ENCODE results near the gene PTPRD. TPM values are rescaled to one million over a fixed set of nuclear protein-coding genes. Genes with fewer than 3 reads are reported as not detected.

PTPRD gene
- total RNA-seq, 1 donor = 0.52 TPM

DNA sequence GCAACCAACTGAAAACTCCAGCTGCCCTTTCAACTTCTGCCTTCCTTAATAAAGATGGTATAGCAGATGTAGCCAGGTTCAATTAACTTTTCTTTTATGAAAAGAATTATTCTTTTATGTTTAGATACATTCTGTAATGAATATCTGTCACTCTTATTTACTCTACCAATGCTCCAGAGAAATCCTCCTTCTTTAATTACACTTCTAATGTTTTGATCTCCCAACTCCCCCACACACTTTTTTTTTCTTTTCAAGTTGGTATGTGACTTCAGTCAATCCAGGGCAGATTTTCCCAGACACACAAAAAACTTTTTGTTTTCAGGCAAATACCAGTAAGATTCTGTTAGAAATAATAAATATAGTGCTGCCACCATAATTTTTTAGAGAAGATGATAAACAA, 1813.2 kb downstream of the PTPRD start:
- Histone ChIP-seq H3K4me3 (ENCODE audit: low read length) (no peak overlapping the region), H3K4me1 (ENCODE audit: insufficient read depth, low read length) (no peaks in the 10 kb centered on the region), H3K27me3 (ENCODE audit: insufficient read depth, low read length) (no peaks in the 10 kb centered on the region), H3K9me3 (ENCODE audit: low read depth, low read length) (no peaks in the 10 kb centered on the region)

DNA sequence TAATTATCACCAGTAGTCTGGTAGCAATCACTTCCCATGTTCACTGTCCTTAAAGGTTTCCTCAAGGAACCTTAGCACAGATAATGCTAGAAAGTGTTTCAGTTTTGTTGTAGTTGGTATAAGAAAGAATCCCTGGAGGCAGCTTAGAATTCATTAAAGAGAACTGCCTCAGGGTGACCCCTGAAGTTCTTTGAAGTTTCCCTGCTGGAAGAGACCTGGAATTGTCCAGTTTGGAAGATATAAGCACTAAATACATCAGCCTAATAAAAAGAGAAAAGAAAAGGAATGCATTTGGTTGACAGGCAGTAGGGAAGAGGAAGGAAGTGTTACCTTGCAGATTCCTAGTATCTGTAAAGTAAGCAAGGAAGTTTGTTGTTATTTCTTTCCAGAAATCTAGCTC, 1813.6 kb downstream of the PTPRD start:
- H3K4me3 ChIP-seq (ENCODE audit: low read length) = no peak overlapping the region
- no peaks in the 10 kb centered on the region for H3K9me3 ChIP-seq (ENCODE audit: low read depth, low read length)
- H3K4me1 ChIP-seq (ENCODE audit: insufficient read depth, low read length) = no peaks in the 10 kb centered on the region
- H3K27me3 ChIP-seq (ENCODE audit: insufficient read depth, low read length) = no peaks in the 10 kb centered on the region

DNA sequence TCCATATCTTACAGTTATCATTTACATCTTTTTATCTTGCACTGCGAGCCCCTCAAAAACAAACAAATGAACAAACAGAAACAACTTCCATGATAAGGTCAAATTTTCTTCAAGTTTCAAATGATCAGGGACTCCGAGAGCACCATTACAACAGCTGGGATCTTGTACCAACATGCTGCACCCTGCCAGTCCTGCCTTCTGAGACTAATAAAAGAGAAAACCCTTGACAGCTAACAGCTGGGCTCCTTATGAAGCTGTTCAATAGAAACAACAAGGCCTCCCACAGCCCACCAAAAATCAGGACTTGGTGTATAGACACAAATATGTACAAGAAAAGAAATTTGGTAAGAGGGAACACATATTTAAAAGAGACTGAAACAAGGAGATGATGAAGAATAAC, 1828.0 kb downstream of the PTPRD start:
- H3K4me1 ChIP-seq (ENCODE audit: insufficient read depth, low read length) = no peaks in the 10 kb centered on the region

GRCh38 chr9:8783941-8784340, 1828.9 kb downstream of the PTPRD start:
- no peak overlapping the region for H3K4me3 ChIP-seq (ENCODE audit: low read length)
- no peaks in the 10 kb centered on the region for H3K27me3 ChIP-seq (ENCODE audit: insufficient read depth, low read length)
- H3K4me1 ChIP-seq (ENCODE audit: insufficient read depth, low read length) = no peaks in the 10 kb centered on the region
- no peaks in the 10 kb centered on the region for H3K9me3 ChIP-seq (ENCODE audit: low read depth, low read length)

More for the DNA sequence above, 1828.0 kb downstream of the PTPRD start:
- no peaks in the 10 kb centered on the region for H3K9me3 ChIP-seq (ENCODE audit: low read depth, low read length)
- H3K27me3 ChIP-seq (ENCODE audit: insufficient read depth, low read length) = no peaks in the 10 kb centered on the region
- no peak overlapping the region for H3K4me3 ChIP-seq (ENCODE audit: low read length)

GRCh38 chr9:8782237-8782636, 1830.6 kb downstream of the PTPRD start:
- Histone ChIP-seq H3K4me1 (ENCODE audit: insufficient read depth, low read length) (no peaks in the 10 kb centered on the region), H3K27me3 (ENCODE audit: insufficient read depth, low read length) (no peaks in the 10 kb centered on the region), H3K4me3 (ENCODE audit: low read length) (no peak overlapping the region), H3K9me3 (ENCODE audit: low read depth, low read length) (no peaks in the 10 kb centered on the region)

GRCh38 chr9:8781458-8781857, 1831.3 kb downstream of the PTPRD start:
- H3K27me3 ChIP-seq (ENCODE audit: insufficient read depth, low read length) = no peaks in the 10 kb centered on the region

DNA sequence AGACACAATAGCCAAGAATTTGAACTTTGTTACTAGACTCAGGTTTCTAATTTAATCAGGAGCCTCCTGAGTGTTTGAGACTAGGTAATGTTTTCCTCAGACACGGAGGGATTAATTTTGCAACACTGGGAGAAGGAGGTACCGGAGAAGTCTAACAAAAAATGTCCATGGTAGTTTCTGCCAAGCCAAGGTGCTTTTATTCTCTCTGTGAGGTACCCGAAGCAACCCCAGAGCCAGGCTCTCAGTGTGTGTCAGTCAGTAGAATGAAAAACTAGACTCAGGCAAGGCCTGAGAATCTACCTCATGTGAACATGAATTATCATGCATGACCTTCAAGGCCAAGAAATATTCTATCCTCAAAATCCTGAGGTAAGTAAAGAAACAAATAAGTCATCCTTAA, 1832.4 kb downstream of the PTPRD start:
- Histone ChIP-seq H3K27me3 (ENCODE audit: insufficient read depth, low read length) (no peaks in the 10 kb centered on the region), H3K4me3 (ENCODE audit: low read length) (no peak overlapping the region), H3K9me3 (ENCODE audit: low read depth, low read length) (no peaks in the 10 kb centered on the region), H3K4me1 (ENCODE audit: insufficient read depth, low read length) (no peaks in the 10 kb centered on the region)

More at GRCh38 chr9:8781458-8781857, 1831.3 kb downstream of the PTPRD start:
- no peaks in the 10 kb centered on the region for H3K4me1 ChIP-seq (ENCODE audit: insufficient read depth, low read length)
- no peak overlapping the region for H3K4me3 ChIP-seq (ENCODE audit: low read length)
- no peaks in the 10 kb centered on the region for H3K9me3 ChIP-seq (ENCODE audit: low read depth, low read length)

DNA sequence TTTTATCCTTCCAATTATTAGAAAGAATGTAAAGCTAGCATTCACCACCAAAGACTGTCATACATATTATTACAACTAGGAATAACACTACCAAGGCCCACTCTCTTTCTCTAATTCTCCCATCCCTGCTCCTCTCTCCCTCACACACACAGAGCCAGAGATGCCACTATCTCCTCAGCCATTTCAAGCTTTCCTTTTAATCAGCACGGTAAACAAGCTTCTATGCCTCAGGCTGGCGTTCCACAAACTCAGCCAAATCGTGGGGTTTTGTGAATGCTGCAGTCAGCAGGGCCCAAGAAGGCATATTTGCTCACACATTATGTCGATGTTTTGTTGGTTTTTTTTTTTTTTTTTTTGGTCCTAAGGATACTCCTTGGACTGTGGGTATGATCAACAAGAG, 1833.3 kb downstream of the PTPRD start:
- Histone ChIP-seq H3K9me3 (ENCODE audit: low read depth, low read length) (no peaks in the 10 kb centered on the region), H3K27me3 (ENCODE audit: insufficient read depth, low read length) (no peaks in the 10 kb centered on the region), H3K4me3 (ENCODE audit: low read length) (no peak overlapping the region)

GRCh38 chr9:8778356-8778755, 1834.4 kb downstream of the PTPRD start:
- no peaks in the 10 kb centered on the region for H3K4me1 ChIP-seq (ENCODE audit: insufficient read depth, low read length)
- no peak overlapping the region for H3K4me3 ChIP-seq (ENCODE audit: low read length)
- no peaks in the 10 kb centered on the region for H3K27me3 ChIP-seq (ENCODE audit: insufficient read depth, low read length)
- H3K9me3 ChIP-seq (ENCODE audit: low read depth, low read length) = no peaks in the 10 kb centered on the region

More for the DNA sequence above, 1833.3 kb downstream of the PTPRD start:
- H3K4me1 ChIP-seq (ENCODE audit: insufficient read depth, low read length) = no peaks in the 10 kb centered on the region

DNA sequence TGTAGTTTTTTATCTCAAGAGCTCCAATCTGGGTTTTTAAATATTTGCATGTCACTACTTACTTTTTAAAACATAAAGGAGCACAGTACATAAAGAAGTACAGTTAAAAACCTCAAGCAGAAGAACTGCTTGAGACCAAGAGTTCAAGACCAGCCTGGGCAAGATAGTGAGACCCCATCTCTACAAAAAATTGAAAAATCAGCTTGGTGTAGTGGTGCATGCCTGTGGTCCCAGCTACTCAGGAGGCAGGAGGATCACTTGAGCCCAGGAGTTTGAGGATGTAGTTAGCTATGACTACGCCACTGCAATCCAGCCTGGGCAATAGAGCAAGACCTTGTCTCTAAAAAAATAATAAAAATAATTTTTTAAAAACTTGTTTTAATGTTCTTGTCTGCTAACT, 1840.5 kb downstream of the PTPRD start:
- no peaks in the 10 kb centered on the region for H3K27me3 ChIP-seq (ENCODE audit: insufficient read depth, low read length)
- no peaks in the 10 kb centered on the region for H3K4me1 ChIP-seq (ENCODE audit: insufficient read depth, low read length)
- H3K4me3 ChIP-seq (ENCODE audit: low read length) = no peak overlapping the region
- no peaks in the 10 kb centered on the region for H3K9me3 ChIP-seq (ENCODE audit: low read depth, low read length)

GRCh38 chr9:8769153-8769552, 1843.6 kb downstream of the PTPRD start:
- no peaks in the 10 kb centered on the region for H3K9me3 ChIP-seq (ENCODE audit: low read depth, low read length)
- H3K27me3 ChIP-seq (ENCODE audit: insufficient read depth, low read length) = no peaks in the 10 kb centered on the region
- H3K4me3 ChIP-seq (ENCODE audit: low read length) = no peak overlapping the region
- H3K4me1 ChIP-seq (ENCODE audit: insufficient read depth, low read length) = no peaks in the 10 kb centered on the region

GRCh38 chr9:8766096-8766495, 1846.7 kb downstream of the PTPRD start:
- Histone ChIP-seq H3K4me3 (ENCODE audit: low read length) (no peak overlapping the region), H3K9me3 (ENCODE audit: low read depth, low read length) (no peaks in the 10 kb centered on the region), H3K27me3 (ENCODE audit: insufficient read depth, low read length) (no peaks in the 10 kb centered on the region), H3K4me1 (ENCODE audit: insufficient read depth, low read length) (no peaks in the 10 kb centered on the region)

GRCh38 chr9:8764051-8764450, 1848.8 kb downstream of the PTPRD start:
- no peaks in the 10 kb centered on the region for H3K9me3 ChIP-seq (ENCODE audit: low read depth, low read length)
- H3K4me3 ChIP-seq (ENCODE audit: low read length) = no peak overlapping the region
- no peaks in the 10 kb centered on the region for H3K27me3 ChIP-seq (ENCODE audit: insufficient read depth, low read length)
- H3K4me1 ChIP-seq (ENCODE audit: insufficient read depth, low read length) = no peaks in the 10 kb centered on the region

DNA sequence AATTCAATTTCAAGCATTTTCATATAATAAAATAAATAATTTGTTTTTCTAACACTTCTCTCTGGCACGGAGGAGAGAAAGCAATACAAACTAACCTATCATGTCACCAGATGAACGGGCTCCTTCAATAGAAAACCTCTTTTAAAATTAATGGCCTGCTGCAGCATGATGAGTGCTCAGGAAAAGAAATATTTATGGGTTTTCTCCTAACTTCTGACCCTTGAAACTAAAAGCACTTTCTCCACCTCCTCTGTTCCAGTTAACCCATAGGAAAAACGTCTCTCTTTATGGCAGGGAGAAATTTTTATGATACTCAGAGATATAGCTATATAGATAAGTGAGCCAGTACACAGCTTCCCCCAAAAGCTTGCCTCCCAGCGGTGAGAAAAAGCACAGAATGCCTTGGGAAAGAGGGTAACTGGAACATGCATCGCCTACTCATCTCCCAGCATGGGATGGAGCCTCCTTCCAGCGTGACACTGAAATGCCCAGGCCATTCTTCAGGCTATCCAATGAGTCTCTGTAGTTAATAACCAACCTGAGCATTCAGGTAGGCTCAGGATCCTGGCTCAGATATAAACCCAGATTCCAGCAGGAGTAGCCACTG, 1850.2 kb downstream of the PTPRD start:
- no peaks in the 10 kb centered on the region for H3K9me3 ChIP-seq (ENCODE audit: low read depth, low read length)
- no peaks in the 10 kb centered on the region for H3K4me1 ChIP-seq (ENCODE audit: insufficient read depth, low read length)
- no peak overlapping the region for H3K4me3 ChIP-seq (ENCODE audit: low read length)
- H3K27me3 ChIP-seq (ENCODE audit: insufficient read depth, low read length) = no peaks in the 10 kb centered on the region

DNA sequence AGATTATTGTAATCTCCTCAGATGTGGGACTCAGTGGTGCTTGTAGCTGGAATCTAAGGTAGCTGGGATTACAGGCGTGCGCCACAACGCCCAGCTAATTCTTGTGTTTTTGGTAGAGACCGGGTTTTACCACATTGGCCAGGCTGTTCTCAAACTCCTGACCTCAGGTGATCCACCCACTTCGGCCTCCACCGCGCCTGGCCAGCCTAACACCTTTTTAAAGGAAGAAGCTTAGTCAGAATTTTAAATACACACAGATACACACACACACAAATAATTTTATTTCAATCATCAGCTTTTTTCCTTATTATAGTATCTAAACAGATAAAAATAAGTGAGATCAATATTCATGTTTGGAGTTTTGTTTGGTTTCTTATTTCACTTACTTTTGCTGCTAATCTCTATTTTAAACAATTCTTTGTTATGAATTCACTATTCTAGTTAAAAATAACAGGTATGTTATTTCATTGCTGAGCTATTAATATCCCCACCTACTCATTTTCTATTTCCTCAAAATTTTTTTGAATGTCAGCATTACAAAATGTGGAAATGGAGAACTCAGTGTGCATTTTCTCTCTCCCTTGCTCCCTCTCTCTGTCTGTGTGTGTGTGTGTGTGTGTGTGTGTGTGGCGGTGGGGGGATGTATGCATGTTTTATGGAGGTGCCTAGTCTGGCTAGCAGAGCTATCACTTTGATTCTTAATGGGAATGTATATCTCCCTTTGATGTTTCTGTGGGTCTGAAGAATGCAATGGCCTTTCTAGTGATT, 1852.6 kb downstream of the PTPRD start:
- Histone ChIP-seq H3K4me3 (ENCODE audit: low read length) (no peak overlapping the region), H3K27me3 (ENCODE audit: insufficient read depth, low read length) (no peaks in the 10 kb centered on the region), H3K4me1 (ENCODE audit: insufficient read depth, low read length) (no peaks in the 10 kb centered on the region), H3K9me3 (ENCODE audit: low read depth, low read length) (no peaks in the 10 kb centered on the region)

GRCh38 chr9:8757881-8758280, 1854.9 kb downstream of the PTPRD start:
- Histone ChIP-seq H3K4me3 (ENCODE audit: low read length) (no peak overlapping the region), H3K27me3 (ENCODE audit: insufficient read depth, low read length) (no peaks in the 10 kb centered on the region), H3K4me1 (ENCODE audit: insufficient read depth, low read length) (no peaks in the 10 kb centered on the region), H3K9me3 (ENCODE audit: low read depth, low read length) (no peaks in the 10 kb centered on the region)
